Activated naive CD8-positive, alpha-beta T cell treated with anti-CD3 and anti-CD28 coated beads, Interleukin-2, amount 50 U/mL, for 24 hours (primary cell): ENCODE results near the gene ARID2.
A peak's percentile ranks its signal among the peaks of the same experiment; 100 is the strongest.

Experiments
- ATAC-seq: fragments of 150-1000 bp; cut with Tn5 transposase; one replicate; pipeline ENCODE4 v1.10.0; 2021
- DNase-seq: peaks from one replicate; pipeline ENCODE4 v3.0.0; 2021
- H3K27ac Mint-ChIP-seq: one replicate; pipeline ENCODE4 v1.8.0; 2021; ENCODE audit warnings: mild to moderate bottlenecking, mixed read lengths
- H3K27me3 Mint-ChIP-seq: one replicate; pipeline ENCODE4 v1.8.0; 2021; ENCODE audit warnings: mixed read lengths
- H3K36me3 Mint-ChIP-seq: one replicate; pipeline ENCODE4 v1.8.0; 2021; ENCODE audit warnings: low read depth, mixed read lengths
- H3K4me1 Mint-ChIP-seq: one replicate; pipeline ENCODE4 v1.8.0; 2021; ENCODE audit warnings: mixed read lengths
- H3K4me3 Mint-ChIP-seq: one replicate; pipeline ENCODE4 v1.8.0; 2021; ENCODE audit warnings: mild to moderate bottlenecking, moderate library complexity, mixed read lengths
- H3K9me3 Mint-ChIP-seq: one replicate; pipeline ENCODE4 v1.8.0; 2021; ENCODE audit warnings: mixed read lengths

The ARID2 gene

DNA sequence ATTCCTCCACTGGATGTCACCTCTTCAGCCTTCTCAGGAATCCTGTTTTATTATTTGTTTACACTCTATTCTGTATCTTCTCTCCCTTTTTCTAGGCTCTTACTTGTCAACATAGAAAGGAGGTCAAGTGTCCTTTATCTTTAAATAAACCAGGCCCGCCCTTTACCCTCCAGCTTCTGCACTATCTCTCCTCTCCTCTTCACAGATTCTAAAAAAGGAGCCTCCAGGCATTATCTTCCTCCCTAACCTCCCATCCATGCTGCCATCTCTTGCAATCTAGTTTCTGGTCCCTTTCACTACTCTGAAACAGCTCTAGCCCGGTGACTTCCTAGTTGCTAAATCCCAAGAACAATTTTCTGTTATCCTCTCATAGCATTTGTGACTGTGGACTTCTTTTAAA is 24.1 kb upstream of the ARID2 start:
- Mint-ChIP-seq H3K36me3 (peaks cover 1% of the 10 kb centered on the region), H3K27me3 (no peaks in the 10 kb centered on the region), H3K4me1 (no peaks in the 10 kb centered on the region), H3K27ac (no peak overlapping the region), H3K4me3 (no peak overlapping the region), H3K9me3 (peaks cover 7% of the 10 kb centered on the region)
- no peak for ATAC-seq
- no peak for DNase-seq

DNA sequence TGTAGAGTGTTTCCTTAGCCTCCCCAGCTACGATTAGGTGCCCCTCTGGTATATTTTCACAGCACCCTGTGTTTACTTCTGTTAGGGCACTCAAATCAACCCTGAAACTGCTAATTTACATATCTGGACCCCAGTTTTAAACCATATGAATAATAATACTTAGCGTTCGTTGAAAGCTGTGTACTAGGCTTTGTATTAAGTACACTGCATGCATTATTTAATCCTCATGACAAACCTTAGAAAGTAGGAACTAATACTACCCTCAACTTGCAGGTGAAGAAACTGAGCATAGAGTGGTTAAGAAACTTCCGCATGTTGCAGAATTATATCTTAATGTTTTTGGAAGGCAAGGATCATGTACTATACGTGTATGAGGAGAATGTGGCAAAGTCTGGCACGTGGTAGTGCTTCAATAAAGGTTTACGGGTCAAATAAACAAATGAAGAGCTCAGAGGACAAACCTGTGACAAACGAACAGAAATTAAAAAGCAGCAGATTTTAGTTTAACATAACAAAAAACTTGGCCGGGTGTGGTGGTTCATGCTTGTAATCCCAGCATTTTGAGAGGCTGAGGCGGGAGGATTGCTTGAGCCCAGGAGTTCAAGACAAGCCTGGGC is 22.2 kb upstream of the ARID2 start:
- peaks cover under 1% of the 10 kb centered on the region for H3K4me1 Mint-ChIP-seq
- DNase-seq (no peak), ATAC-seq (no peak)
- no peak overlapping the region for H3K27ac Mint-ChIP-seq
- H3K27me3 Mint-ChIP-seq = no peaks in the 10 kb centered on the region
- H3K4me3 Mint-ChIP-seq = no peak overlapping the region
- H3K36me3 Mint-ChIP-seq = no peaks in the 10 kb centered on the region
- H3K9me3 Mint-ChIP-seq = no peaks in the 10 kb centered on the region

DNA sequence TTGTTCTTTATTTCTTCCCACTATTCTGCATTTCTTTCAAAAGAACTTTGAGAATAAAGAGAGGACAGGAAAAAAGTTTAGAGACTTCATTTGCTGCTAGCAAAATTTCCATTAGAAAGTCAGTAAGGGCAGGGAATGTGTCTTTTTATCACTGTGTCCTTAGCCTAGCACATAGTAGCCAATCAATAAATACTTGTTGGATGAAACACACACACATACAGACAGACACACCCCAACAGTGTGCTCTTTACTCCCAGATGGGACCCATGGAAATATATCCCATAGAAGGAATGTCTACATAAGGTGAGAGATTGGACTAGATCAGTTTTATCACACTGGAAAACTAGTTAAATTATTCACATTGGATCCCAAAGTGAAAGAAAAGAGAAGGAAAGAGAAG is 21.1 kb upstream of the ARID2 start:
- Mint-ChIP-seq H3K27me3 (no peaks in the 10 kb centered on the region), H3K27ac (no peak overlapping the region), H3K36me3 (no peaks in the 10 kb centered on the region), H3K4me1 (peaks cover 2% of the 10 kb centered on the region), H3K4me3 (no peak overlapping the region), H3K9me3 (no peaks in the 10 kb centered on the region)
- DNase-seq (no peak), ATAC-seq (no peak)

DNA sequence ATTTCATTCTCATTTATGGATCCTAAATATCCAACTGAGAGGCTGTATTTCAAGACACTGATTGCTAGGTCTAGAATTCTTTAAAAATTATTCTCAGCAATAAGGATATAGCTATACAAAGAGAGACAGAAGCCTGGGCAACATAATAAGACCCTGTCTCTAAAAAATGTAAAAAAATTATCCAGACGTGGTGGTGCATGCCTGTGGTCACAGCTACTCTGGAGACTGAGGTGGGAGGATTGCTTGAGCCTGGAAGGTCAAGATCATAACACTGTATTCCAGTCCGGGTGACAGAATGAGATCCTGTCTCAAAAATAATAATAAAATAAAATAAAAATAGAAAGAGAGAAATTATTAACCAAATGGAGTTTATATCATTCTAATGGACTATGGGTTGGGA is 20.6 kb upstream of the ARID2 start:
- ATAC-seq (no peak), DNase-seq (no peak)
- Mint-ChIP-seq H3K27ac (no peak overlapping the region), H3K36me3 (no peaks in the 10 kb centered on the region), H3K4me3 (no peak overlapping the region), H3K4me1 (peaks cover 6% of the 10 kb centered on the region), H3K9me3 (no peaks in the 10 kb centered on the region), H3K27me3 (no peaks in the 10 kb centered on the region)

DNA sequence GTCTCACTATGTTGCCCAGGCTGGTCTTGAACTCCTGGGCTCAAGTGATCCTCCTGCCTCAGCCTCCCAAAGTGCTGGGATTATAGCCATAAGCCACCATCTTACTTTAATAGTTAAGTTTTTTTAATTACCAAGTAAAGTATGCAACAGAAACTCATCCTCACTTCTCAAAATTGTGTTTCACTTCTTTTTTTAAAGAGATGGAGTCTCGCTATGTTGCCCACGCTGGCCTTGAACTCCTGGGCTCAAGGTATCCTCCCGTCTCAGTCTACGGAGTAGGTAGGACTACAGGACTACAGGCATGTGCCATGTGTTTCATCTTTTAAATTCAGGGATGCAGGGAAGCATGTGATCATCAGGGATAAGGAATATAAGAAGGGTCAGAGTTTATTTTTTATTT is 17.2 kb upstream of the ARID2 start:
- Mint-ChIP-seq H3K4me1 (peaks cover 10% of the 10 kb centered on the region), H3K27ac (no peak overlapping the region), H3K4me3 (no peak overlapping the region), H3K36me3 (no peaks in the 10 kb centered on the region), H3K9me3 (no peaks in the 10 kb centered on the region), H3K27me3 (no peaks in the 10 kb centered on the region)
- ATAC-seq (no peak), DNase-seq (no peak)

DNA sequence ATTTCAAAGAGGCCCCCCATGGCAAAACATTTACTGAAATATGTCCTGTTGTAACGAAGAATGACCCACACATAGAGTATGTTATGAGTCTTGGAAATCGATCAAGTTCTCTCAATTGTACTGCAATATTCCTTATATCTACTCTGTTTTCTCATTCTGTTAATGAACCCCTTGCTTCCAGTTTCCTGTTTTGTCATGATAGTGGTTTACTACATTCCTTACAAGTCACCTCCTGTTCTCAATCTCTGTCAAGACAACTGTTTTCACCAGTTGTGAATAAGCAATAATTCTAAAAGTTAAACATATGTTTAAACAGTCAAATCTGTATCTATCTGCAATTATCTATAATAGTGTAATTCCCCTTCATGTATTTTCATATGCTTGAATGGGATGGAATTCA is 16.4 kb upstream of the ARID2 start:
- no peaks in the 10 kb centered on the region for H3K36me3 Mint-ChIP-seq
- H3K4me1 Mint-ChIP-seq = peaks cover 13% of the 10 kb centered on the region
- H3K4me3 Mint-ChIP-seq = no peak overlapping the region
- no peaks in the 10 kb centered on the region for H3K27me3 Mint-ChIP-seq
- no peak overlapping the region for H3K27ac Mint-ChIP-seq
- H3K9me3 Mint-ChIP-seq = no peaks in the 10 kb centered on the region
- ATAC-seq = no peak
- DNase-seq = no peak

DNA sequence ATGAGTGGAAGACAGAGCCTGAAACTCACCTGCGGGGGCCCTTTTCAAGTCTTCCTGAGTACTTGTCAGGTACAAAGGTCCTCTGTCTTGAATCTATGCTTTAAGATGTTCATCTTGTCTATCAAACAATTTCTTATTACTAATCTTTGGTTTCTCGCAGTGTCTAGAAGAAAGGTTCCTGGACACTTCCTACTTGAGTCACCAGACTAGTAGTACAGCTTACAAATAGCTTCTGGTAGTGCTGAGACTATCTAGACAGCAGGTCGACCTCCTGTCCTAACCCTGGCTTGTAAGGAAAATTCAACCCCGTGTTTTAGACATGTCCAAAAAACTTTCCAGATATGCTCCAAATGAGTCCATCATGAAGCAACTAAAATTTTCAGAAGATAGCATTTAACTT is 11.2 kb upstream of the ARID2 start:
- peak overlapping the region; percentile 17 for H3K27ac Mint-ChIP-seq
- no peaks in the 10 kb centered on the region for H3K27me3 Mint-ChIP-seq
- ATAC-seq (no peak), DNase-seq (no peak)
- no peak overlapping the region for H3K4me3 Mint-ChIP-seq
- H3K9me3 Mint-ChIP-seq = no peaks in the 10 kb centered on the region
- H3K4me1 Mint-ChIP-seq = peaks cover 55% of the 10 kb centered on the region
- H3K36me3 Mint-ChIP-seq = peaks cover 5% of the 10 kb centered on the region

DNA sequence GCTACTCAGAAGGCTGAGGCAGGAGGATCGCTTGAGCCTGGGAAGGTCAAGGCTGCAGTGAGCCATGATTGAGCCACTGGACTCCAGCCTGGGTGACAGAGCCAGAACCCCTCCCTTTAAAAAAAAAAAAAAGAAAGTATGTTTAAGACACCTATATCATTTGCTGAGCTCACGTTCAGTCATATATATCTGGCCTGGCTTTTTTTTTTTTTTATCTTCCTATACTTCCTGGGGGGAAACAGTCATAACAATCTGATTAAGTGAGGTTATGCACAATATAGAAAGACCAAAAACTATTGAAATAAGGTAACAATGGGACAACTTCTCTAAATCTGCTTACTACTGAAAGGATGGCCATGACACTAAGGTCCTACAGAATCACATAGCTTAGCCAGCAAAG is 9.4 kb upstream of the ARID2 start:
- Mint-ChIP-seq H3K27ac (no peak overlapping the region), H3K27me3 (no peaks in the 10 kb centered on the region), H3K4me1 (peaks cover 59% of the 10 kb centered on the region), H3K36me3 (peaks cover 5% of the 10 kb centered on the region), H3K9me3 (no peaks in the 10 kb centered on the region), H3K4me3 (no peak overlapping the region)
- DNase-seq (no peak), ATAC-seq (no peak)

DNA sequence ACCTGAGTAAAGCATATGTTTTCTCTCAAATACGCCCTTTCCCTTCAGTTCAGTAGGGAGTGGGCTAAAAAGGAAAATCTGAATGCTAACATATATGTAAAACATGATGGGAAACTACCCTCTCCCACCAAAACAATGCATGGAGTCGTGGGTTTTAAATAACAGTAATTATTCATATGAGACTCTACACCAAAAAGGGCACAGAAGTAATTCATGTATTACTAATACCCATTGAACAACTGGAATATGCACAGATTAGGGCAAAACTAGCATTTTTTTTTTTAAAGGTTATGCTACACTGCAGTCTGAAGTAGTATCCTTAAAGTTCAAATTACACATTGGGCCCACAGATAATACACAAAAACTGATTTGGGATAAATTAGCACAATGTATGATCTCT is 8.1 kb upstream of the ARID2 start:
- peak overlapping the region; percentile 34 for H3K4me3 Mint-ChIP-seq
- H3K27ac Mint-ChIP-seq = peak overlapping the region; percentile 72
- ATAC-seq = peak; percentile 68
- no peaks in the 10 kb centered on the region for H3K9me3 Mint-ChIP-seq
- H3K36me3 Mint-ChIP-seq = peaks cover 5% of the 10 kb centered on the region
- no peaks in the 10 kb centered on the region for H3K27me3 Mint-ChIP-seq
- no peak for DNase-seq
- H3K4me1 Mint-ChIP-seq = peaks cover 63% of the 10 kb centered on the region

DNA sequence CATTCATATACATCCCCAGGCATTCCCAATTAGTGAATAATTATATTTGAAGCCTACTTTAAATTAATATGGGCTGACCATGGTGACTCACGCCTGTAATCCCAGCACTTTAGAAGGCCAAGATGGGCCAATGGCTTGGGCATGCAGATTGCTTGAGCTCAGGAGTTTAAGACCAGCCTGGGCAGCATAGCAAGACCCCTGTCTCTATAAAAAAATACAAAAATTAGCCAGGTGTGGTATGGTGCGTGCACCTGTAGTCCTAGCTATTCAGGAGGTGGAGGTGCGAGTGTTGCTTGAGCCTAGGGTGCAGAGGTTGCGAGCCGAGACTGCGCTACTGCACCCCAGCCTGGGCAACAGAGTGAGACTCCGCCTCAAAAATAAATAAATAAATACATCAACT is 7.6 kb upstream of the ARID2 start:
- no peaks in the 10 kb centered on the region for H3K9me3 Mint-ChIP-seq
- peaks cover 7% of the 10 kb centered on the region for H3K36me3 Mint-ChIP-seq
- ATAC-seq (no peak), DNase-seq (no peak)
- peaks cover 63% of the 10 kb centered on the region for H3K4me1 Mint-ChIP-seq
- H3K27ac Mint-ChIP-seq = peak overlapping the region; percentile 72
- H3K4me3 Mint-ChIP-seq = peak overlapping the region; percentile 34
- no peaks in the 10 kb centered on the region for H3K27me3 Mint-ChIP-seq

DNA sequence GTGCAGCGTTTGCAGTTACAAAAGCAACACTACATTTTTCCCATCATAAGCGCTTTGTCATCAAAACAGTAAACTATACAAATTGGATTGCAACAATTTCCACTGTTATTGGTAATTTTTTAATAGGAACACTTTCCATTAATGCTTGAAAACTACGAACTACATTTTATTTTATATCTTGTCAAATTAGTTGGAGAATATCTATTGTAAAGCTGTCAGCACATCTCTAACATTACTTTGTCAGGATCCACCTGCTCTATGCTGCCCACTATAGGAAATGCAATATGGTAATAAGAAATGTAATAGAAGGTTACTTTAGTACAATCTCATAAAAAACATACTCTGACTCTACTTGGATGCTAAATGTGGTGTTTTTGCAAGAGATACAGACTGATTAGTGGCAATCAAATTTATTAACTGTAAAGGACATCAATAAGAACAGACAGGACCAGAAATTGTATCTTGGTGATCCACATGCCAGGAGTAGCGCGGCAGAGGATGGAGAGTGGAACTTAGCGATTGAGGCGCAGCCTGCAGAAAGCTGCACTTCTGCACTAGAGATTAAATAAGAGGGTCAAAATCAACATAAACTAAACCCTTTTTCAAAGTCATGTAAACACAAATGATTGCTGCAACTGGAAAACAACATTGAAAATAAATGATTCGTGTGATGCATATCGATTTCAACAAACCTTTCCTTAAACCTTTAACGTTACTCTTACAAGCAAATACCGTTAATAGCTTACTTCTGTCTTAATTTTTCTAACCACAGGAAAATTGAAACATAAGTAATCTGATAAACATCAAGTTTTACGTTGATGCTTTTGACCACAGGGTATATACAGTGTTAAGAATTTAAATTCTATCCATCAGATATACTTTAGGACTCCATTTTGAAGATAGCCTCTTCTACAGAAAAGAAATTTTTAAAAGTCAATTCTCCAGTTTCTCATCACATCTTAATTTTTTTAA is 3.6 kb upstream of the ARID2 start:
- Mint-ChIP-seq H3K27ac (peak overlapping the region; percentile 100), H3K36me3 (peaks cover 11% of the 10 kb centered on the region), H3K4me3 (peak overlapping the region; percentile 89), H3K27me3 (no peaks in the 10 kb centered on the region), H3K9me3 (no peaks in the 10 kb centered on the region), H3K4me1 (peaks cover 45% of the 10 kb centered on the region)
- ATAC-seq (no peak), DNase-seq (no peak)

DNA sequence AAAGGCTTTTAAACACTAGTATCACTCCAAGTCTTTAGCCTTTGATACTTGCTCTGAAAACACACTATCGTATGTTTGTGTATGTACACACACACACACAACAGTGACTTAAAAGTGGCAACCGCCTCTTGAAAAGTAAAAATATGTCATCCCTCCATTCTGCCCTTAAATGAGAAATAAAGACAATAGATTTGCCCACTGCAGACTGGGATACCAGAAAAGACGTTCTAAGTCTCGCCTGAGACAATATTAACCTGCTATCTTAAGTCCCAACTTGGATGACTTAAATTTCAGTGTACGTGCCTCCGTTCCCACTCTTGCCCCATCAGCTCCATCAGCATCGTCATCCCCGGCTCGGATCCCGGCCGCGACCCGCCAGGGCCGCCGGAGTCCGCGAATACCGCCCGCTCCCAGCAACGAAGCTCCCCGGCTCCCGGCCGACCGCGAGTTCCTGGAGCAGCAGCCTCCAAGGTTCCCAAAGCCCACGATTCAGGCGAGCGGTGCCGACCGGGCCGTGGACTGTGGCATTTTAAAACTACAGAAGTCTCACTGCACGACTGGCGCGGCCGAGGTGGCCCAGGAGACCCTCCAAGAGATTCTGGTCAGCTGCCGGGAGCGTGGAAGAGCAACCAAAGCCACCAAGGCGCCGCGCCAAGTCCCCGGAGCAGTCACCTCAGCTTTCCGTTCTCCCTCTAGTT is 2.8 kb upstream of the ARID2 start:
- peak overlapping the region; percentile 100 for H3K27ac Mint-ChIP-seq
- peak overlapping the region; percentile 89 for H3K4me3 Mint-ChIP-seq
- DNase-seq (peak; percentile 41), ATAC-seq (no peak)
- peaks cover 40% of the 10 kb centered on the region for H3K4me1 Mint-ChIP-seq
- H3K36me3 Mint-ChIP-seq = peaks cover 9% of the 10 kb centered on the region
- H3K27me3 Mint-ChIP-seq = no peaks in the 10 kb centered on the region
- H3K9me3 Mint-ChIP-seq = no peaks in the 10 kb centered on the region

DNA sequence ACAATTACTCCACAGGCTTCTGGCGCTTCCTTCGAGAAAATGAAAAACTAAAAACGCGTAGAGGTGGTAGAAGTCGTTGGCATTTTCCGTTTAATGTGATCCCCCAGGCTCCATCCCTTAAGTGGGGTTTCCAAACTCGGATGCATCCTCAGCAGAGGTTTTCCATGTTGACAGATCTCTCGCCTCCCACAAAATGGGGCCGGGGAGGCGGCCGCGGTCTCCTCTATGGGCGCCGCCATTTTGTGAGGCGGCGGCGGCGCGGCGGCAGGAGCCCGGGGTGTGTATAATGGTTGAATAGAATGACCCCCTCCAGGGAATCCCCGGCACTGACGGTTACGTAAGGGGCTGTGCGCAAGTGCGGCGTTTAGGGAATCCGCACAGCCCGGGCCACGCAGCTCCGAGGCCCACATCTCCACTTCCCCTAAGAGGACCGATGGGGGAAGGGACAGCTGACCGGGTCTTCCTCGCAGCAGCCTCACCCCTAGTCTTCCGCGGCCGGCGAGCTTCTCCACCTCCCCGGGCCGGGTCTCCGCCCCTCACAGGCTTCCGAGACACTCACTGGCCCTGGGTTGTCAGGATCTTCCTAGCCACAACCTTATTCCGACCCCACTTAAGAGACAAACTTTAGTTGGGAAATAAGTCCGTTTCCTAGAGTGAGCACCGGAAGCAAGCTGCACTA is 2.1 kb upstream of the ARID2 start:
- H3K27ac Mint-ChIP-seq = peak overlapping the region; percentile 100

DNA sequence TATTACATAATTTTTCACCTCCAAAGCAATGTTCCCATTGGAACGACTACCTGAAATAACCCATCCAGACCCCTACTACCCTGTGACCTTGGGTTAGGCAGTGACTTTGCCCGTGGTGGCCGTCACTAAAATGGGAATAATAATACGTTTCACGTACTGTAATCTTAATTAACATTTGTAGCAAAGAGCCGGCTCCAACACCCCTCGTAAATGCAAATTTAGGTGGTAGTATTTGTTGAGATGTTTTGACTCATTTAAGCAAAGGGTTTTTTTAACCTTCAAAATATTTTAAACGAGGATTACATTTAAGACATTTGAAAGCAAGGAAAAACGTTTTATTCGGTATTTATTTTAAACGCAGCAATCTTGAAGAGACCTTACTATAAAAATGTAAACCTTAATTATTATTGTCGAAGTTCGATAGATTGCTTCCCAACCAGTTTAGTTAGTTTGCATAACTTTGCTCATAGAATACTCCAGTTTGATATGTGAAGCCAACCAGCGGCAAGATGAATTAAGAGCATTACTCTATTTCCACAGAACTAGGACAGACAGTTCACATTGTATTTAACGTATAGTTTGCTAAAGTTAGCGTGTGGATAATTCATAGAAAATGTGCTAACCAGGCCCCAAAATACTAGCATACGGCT is 1.4 kb upstream of the ARID2 start:
- Mint-ChIP-seq H3K36me3 (peaks cover 15% of the 10 kb centered on the region), H3K4me3 (peak overlapping the region; percentile 89), H3K4me1 (peaks cover 39% of the 10 kb centered on the region), H3K27me3 (no peaks in the 10 kb centered on the region), H3K9me3 (no peaks in the 10 kb centered on the region), H3K27ac (peak overlapping the region; percentile 100)
- DNase-seq = no peak
- no peak for ATAC-seq

More for the DNA sequence above, 2.1 kb upstream of the ARID2 start:
- peak overlapping the region; percentile 89 for H3K4me3 Mint-ChIP-seq
- H3K36me3 Mint-ChIP-seq = peaks cover 13% of the 10 kb centered on the region
- no peaks in the 10 kb centered on the region for H3K27me3 Mint-ChIP-seq
- DNase-seq = peak; percentile 86
- peak; percentile 55 for ATAC-seq
- H3K4me1 Mint-ChIP-seq = peaks cover 39% of the 10 kb centered on the region
- no peaks in the 10 kb centered on the region for H3K9me3 Mint-ChIP-seq
